H9 (cell line): ENCODE measurements around the gene TAF8. TPM values are rescaled to one million over a fixed set of nuclear protein-coding genes. Genes with fewer than 3 reads are reported as not detected.

ENCODE experiments used
- DNase-seq: peaks from one replicate; pipeline ENCODE4 v3.0.0-alpha.2; 2017
- H2AFZ ChIP-seq: one replicate; pipeline ENCODE4 v1.6.1; 2013; ENCODE audit warnings: mild to moderate bottlenecking, low read length, control low read depth, moderate library complexity
- H2AK5ac ChIP-seq: 2 replicates; pipeline ENCODE4 v1.6.1; 2013; ENCODE audit warnings: low read length, control low read depth, mixed read lengths; ENCODE audit not compliant: insufficient read length
- H2BK120ac ChIP-seq: one replicate; pipeline ENCODE4 v1.6.1; 2013; ENCODE audit warnings: low read depth, mild to moderate bottlenecking, low read length, control low read depth, inconsistent platforms; ENCODE audit not compliant: poor library complexity, severe bottlenecking
- H2BK12ac ChIP-seq: 2 replicates; pipeline ENCODE4 v1.6.1; 2013; ENCODE audit warnings: low read length, control low read depth, mixed read lengths, low read depth; ENCODE audit not compliant: insufficient read length
- H2BK15ac ChIP-seq: 2 replicates; pipeline ENCODE4 v1.6.1; 2013; ENCODE audit warnings: low read depth, low read length, control low read depth
- H2BK20ac ChIP-seq: one replicate; pipeline ENCODE4 v1.6.1; 2013; ENCODE audit warnings: low read depth, mild to moderate bottlenecking, low read length, control low read depth, inconsistent platforms; ENCODE audit not compliant: poor library complexity, severe bottlenecking
- H2BK5ac ChIP-seq: 2 replicates; pipeline ENCODE4 v1.6.1; 2013; ENCODE audit warnings: low read length, control low read depth, mixed read lengths; ENCODE audit not compliant: insufficient read length
- H3K14ac ChIP-seq: 2 replicates; pipeline ENCODE4 v1.6.1; 2013; ENCODE audit warnings: low read length, control low read depth; ENCODE audit not compliant: insufficient read depth
- H3K18ac ChIP-seq: 2 replicates; pipeline ENCODE4 v1.6.1; 2013; ENCODE audit warnings: low read depth, mild to moderate bottlenecking, mixed read lengths, low read length, control low read depth; ENCODE audit not compliant: insufficient read length
- H3K23ac ChIP-seq: 2 replicates; pipeline ENCODE4 v1.6.1; 2013; ENCODE audit warnings: low read length, control low read depth, mixed read lengths, low read depth; ENCODE audit not compliant: insufficient read length
- H3K23me2 ChIP-seq: 2 replicates; pipeline ENCODE4 v1.6.1; 2013; ENCODE audit warnings: low read depth, mild to moderate bottlenecking, mixed read lengths, low read length, control low read depth; ENCODE audit not compliant: insufficient read length, poor library complexity, severe bottlenecking
- H3K27ac ChIP-seq: 2 replicates; pipeline ENCODE4 v1.5.1; 2013; ENCODE audit warnings: low read length, control low read depth, mixed read lengths, low read depth; ENCODE audit not compliant: insufficient read length
- H3K27me3 ChIP-seq: 2 replicates; pipeline ENCODE4 v1.6.1; 2013; ENCODE audit warnings: low read length, control low read depth, inconsistent platforms; ENCODE audit not compliant: insufficient read depth
- H3K4ac ChIP-seq: 2 replicates; pipeline ENCODE4 v1.6.1; 2013; ENCODE audit warnings: low read depth, mild to moderate bottlenecking, control low read depth, inconsistent platforms, low read length, moderate library complexity
- H3K4me1 ChIP-seq: 2 replicates; pipeline ENCODE4 v1.6.1; 2013; ENCODE audit warnings: low read length, control low read depth, inconsistent platforms; ENCODE audit not compliant: insufficient read depth
- H3K4me2 ChIP-seq: 2 replicates; pipeline ENCODE4 v1.6.1; 2013; ENCODE audit warnings: low read length, control low read depth, mixed read lengths; ENCODE audit not compliant: insufficient read length, insufficient read depth
- H3K56ac ChIP-seq: 2 replicates; pipeline ENCODE4 v1.6.1; 2013; ENCODE audit warnings: low read depth, mild to moderate bottlenecking, mixed read lengths, low read length, control low read depth; ENCODE audit not compliant: insufficient read length
- H3K79me1 ChIP-seq: 2 replicates; pipeline ENCODE4 v1.6.1; 2013; ENCODE audit warnings: low read depth, mild to moderate bottlenecking, moderate library complexity, low read length, control low read depth, inconsistent platforms; ENCODE audit not compliant: insufficient read depth, poor library complexity, severe bottlenecking
- H3K79me2 ChIP-seq: 2 replicates; pipeline ENCODE4 v1.6.1; 2013; ENCODE audit warnings: low read length, control low read depth, inconsistent platforms; ENCODE audit not compliant: insufficient read depth
- H3K9ac ChIP-seq: 2 replicates; pipeline ENCODE4 v1.6.1; 2013; ENCODE audit warnings: low read length, control low read depth, mixed read lengths; ENCODE audit not compliant: insufficient read length; ENCODE audit errors: extremely low read depth
- H3K9me3 ChIP-seq: one replicate; pipeline ENCODE4 v1.6.1; 2013; ENCODE audit warnings: low read depth, low read length, inconsistent platforms; ENCODE audit not compliant: control insufficient read depth
- H3T11ph ChIP-seq: one replicate; pipeline ENCODE4 v1.6.1; 2013; ENCODE audit warnings: mild to moderate bottlenecking, low read length, control low read depth, inconsistent platforms
- H4K20me1 ChIP-seq: one replicate; pipeline ENCODE4 v1.6.1; 2013; ENCODE audit not compliant: control insufficient read depth, insufficient read length, insufficient read depth
- H4K5ac ChIP-seq: 2 replicates; pipeline ENCODE4 v1.6.1; 2013; ENCODE audit warnings: low read depth, mild to moderate bottlenecking, mixed read lengths, low read length, control low read depth; ENCODE audit not compliant: insufficient read length
- H4K8ac ChIP-seq: replicated peaks from 2 replicates; pipeline ENCODE4 v1.6.1; 2013; ENCODE audit warnings: low read length, control low read depth, mixed read lengths, low read depth; ENCODE audit not compliant: insufficient read length
- H4K91ac ChIP-seq: 2 replicates; pipeline ENCODE4 v1.6.1; 2013; ENCODE audit warnings: low read depth, mild to moderate bottlenecking, moderate library complexity, mixed read lengths, low read length, control low read depth; ENCODE audit not compliant: insufficient read length
- H3K27ac Mint-ChIP-seq, 3 experiments: 2 replicates in 2 of 3; 3 replicates in 1 of 3; pipeline ENCODE4 v1.8.0; 2020 to 2021; ENCODE audit warnings: mixed read lengths in 3 of 3, mild to moderate bottlenecking in 1 of 3, moderate library complexity in 1 of 3
- H3K27me3 Mint-ChIP-seq: 2 replicates; pipeline ENCODE4 v1.8.0; 2021; ENCODE audit warnings: low read depth, mild to moderate bottlenecking, moderate library complexity, mixed read lengths
- H3K36me3 Mint-ChIP-seq, 3 experiments: 2 replicates in 2 of 3; 3 replicates in 1 of 3; pipeline ENCODE4 v1.8.0; 2020 to 2021; ENCODE audit warnings: low read depth in 3 of 3, mixed read lengths in 3 of 3; ENCODE audit not compliant: insufficient read depth in 1 of 3
- H3K4me1 Mint-ChIP-seq, 2 experiments: 2 replicates each; pipeline ENCODE4 v1.8.0; 2020; ENCODE audit warnings: mixed read lengths in 2 of 2
- H3K4me3 Mint-ChIP-seq, 2 experiments: 2 replicates in 1 of 2; 3 replicates in 1 of 2; pipeline ENCODE4 v1.8.0; 2020 to 2021; ENCODE audit warnings: mild to moderate bottlenecking in 2 of 2, mixed read lengths in 2 of 2, moderate library complexity in 1 of 2
- H3K9me3 Mint-ChIP-seq, 2 experiments: 2 replicates in 1 of 2; 3 replicates in 1 of 2; pipeline ENCODE4 v1.8.0; 2020; ENCODE audit warnings: mild to moderate bottlenecking in 2 of 2, mixed read lengths in 2 of 2, moderate library complexity in 1 of 2
- total RNA-seq: library from RNA; stranded (reverse); gene quantifications from 2 replicates; pipeline ENCODE4 v1.2.1, GENCODE V29; 2021
- TF ChIP-seq, protein P1 (sequence below): fragments of 200-600 bp; sonication (generic); conservative IDR thresholded peaks from 3 replicates; pipeline ENCODE4 v1.8.0; 2021; ENCODE audit warnings: antibody characterized with exemption, mild to moderate bottlenecking

Gene TAF8
- total RNA-seq, 1 experiment from 2014 or later: 30.4 TPM

DNA sequence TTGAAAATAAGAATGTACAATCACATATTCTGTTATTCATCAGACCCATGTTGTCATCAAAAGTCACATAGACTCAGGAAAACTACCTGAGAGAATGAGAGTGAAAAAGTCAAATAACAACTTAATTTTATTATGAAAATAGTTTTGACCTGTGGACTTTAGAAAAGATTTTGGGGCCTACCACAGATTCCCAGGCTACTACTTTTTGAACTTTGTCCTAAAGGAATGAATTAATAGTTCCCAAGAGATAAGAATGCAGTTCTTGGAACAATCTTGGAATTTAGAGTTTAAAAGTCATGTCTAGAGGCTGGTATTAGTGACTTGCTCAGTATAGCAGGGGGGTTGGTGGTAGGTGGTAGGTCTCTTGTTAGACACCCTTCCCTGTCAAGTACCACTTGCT is 3.3 kb downstream of the TAF8 start:
- H3K23me2 ChIP-seq: peaks cover 7% of the 10 kb centered on the region
- H3K27ac ChIP-seq: no peak overlapping the region
- peaks cover 14% of the 10 kb centered on the region for H3K27me3 Mint-ChIP-seq
- H3K27me3 ChIP-seq: peaks cover 7% of the 10 kb centered on the region; the same call in 1 of the 2 replicates
- no peak overlapping the region for H4K91ac ChIP-seq
- H3K4me1 ChIP-seq: no peaks in the 10 kb centered on the region
- H3K9me3 Mint-ChIP-seq: no peaks in the 10 kb centered on the region; a peak in 1 of 5 replicates
- H4K5ac ChIP-seq: no peak overlapping the region
- peaks cover 6 to 11% of the 10 kb centered on the region in 2 experiments for H3K4me1 Mint-ChIP-seq
- no peak overlapping the region for H3K18ac ChIP-seq
- no peak overlapping the region for H3K23ac ChIP-seq
- no peak overlapping the region for H4K8ac ChIP-seq
- H3K9ac ChIP-seq: no peak overlapping the region
- peaks cover 43 to 63% (median 62%) of the 10 kb centered on the region in 3 experiments for H3K36me3 Mint-ChIP-seq
- no peak overlapping the region for H3T11ph ChIP-seq
- H2AK5ac ChIP-seq: no peak overlapping the region
- H3K79me1 ChIP-seq: no peaks in the 10 kb centered on the region
- H2BK15ac ChIP-seq: no peak overlapping the region
- no peak overlapping the region for H2BK20ac ChIP-seq
- no peaks in the 10 kb centered on the region for H3K9me3 ChIP-seq
- H3K4me3 Mint-ChIP-seq: no peak overlapping the region
- no peak overlapping the region for H2BK5ac ChIP-seq
- no peaks in the 10 kb centered on the region for H4K20me1 ChIP-seq
- DNase-seq: no peak
- no peak overlapping the region for H3K14ac ChIP-seq
- H3K4ac ChIP-seq: no peak overlapping the region
- H2AFZ ChIP-seq: no peak overlapping the region
- H3K4me2 ChIP-seq: no peak overlapping the region
- H2BK120ac ChIP-seq: no peak overlapping the region
- H3K56ac ChIP-seq: no peak overlapping the region
- H2BK12ac ChIP-seq: no peak overlapping the region
- H3K79me2 ChIP-seq: no peaks in the 10 kb centered on the region
- no peak overlapping the region for H3K27ac Mint-ChIP-seq
- TF ChIP-seq, protein P1, sequence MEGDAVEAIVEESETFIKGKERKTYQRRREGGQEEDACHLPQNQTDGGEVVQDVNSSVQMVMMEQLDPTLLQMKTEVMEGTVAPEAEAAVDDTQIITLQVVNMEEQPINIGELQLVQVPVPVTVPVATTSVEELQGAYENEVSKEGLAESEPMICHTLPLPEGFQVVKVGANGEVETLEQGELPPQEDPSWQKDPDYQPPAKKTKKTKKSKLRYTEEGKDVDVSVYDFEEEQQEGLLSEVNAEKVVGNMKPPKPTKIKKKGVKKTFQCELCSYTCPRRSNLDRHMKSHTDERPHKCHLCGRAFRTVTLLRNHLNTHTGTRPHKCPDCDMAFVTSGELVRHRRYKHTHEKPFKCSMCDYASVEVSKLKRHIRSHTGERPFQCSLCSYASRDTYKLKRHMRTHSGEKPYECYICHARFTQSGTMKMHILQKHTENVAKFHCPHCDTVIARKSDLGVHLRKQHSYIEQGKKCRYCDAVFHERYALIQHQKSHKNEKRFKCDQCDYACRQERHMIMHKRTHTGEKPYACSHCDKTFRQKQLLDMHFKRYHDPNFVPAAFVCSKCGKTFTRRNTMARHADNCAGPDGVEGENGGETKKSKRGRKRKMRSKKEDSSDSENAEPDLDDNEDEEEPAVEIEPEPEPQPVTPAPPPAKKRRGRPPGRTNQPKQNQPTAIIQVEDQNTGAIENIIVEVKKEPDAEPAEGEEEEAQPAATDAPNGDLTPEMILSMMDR: no peak
